Testis (tissue), 2 donors: ENCODE measurements around the gene NT5C1A.

Source experiments
- CTCF ChIP-seq, 3 experiments: fragments of 450-650 bp in 2 of 3; fragments of 200-600 bp in 1 of 3; sonication (generic) in 1 of 3; IDR thresholded peaks; one replicate each; pipeline ENCODE4 v1.5.1; 2016 to 2019; ENCODE audit warnings: antibody characterized with exemption in 3 of 3, mild to moderate bottlenecking in 2 of 3, moderate library complexity in 1 of 3
- POLR2A ChIP-seq: fragments of 450-650 bp; IDR thresholded peaks from one replicate; pipeline ENCODE4 v1.6.1; 2017; ENCODE audit warnings: antibody characterized with exemption, mild to moderate bottlenecking, moderate library complexity

- no peak for TF ChIP-seq CTCF (IDR thresholded peaks at IDR 0.05)
- TF ChIP-seq POLR2A, result no peak
Observed at GRCh38 chr1:39652554-39652953, 19.4 kb downstream of the NT5C1A start.
